ENCODE results near the gene ELFN1.

ELFN1 gene

DNA sequence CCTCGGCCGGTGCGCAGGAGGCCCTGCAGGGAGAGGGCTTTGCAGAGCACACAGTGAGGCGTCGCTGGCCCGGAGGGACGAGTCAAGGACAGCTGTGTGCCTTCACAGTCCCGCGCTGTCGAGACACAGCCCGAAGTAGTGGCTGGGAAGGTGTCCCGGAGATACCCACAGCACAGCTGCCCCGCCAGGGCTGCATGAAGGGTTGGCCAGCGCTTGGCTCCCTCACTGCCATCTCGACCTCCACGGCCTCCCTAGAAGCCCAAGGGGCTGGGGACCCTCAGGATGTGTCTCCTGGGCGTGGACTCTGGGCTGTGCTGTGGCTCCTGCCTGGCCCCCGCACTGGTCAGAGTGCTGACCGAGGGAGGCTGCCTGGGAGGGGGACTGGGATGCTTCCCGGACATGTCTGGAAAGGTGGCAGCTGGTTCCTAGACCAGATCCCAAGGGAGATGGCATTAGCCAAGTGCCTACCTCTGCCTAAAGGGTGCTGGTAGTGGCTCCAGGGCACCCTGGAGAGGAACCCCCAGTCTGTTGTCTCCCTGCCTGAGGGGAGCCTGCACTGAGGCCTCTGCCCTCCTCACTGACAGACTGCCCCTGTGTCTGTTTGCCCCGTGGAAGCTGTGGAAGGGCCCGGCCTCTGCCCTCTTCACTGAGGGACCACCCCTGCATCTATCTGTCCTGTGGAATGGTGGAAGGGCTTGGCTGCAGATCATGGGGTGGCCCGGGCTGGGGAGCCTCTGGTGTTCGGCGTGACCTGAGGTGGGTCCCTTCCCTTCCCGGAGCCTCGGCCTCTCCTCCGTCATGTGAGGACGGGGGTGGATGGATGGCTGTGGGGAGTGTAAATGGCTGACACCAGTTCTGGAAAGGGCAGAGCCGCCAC, 5.8 kb downstream of the ELFN1 start:
- DNase-seq (ENCODE audit: low read depth, low spot score) = no peak

DNA sequence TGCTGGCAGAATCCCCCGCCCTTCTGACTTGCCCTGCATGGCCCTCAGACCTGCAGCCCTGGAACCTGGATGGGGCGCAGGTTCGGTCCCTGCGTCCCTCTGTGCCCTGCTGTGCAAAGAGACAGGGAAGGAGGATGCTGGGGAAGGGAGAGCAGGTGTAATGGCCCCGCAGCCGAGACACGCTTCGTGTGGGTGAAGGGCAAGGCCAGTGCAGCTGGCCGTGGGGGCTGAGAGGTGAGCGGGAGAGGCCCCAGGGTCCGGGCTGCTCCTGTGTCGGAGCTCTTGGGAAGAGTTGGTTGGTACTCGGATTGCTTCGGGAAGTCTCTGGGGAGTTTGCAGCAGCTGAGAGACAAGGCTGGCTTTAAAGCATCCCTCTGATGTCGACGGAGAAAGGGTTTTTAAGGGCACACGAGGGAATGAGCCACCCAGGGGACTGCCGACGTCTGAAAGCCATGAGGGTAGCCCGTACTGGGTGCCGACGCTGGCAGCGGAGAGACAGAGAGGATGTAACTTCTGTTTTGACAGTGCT, 6.5 kb downstream of the ELFN1 start:
- no peak for DNase-seq (ENCODE audit: low read depth, low spot score)

DNA sequence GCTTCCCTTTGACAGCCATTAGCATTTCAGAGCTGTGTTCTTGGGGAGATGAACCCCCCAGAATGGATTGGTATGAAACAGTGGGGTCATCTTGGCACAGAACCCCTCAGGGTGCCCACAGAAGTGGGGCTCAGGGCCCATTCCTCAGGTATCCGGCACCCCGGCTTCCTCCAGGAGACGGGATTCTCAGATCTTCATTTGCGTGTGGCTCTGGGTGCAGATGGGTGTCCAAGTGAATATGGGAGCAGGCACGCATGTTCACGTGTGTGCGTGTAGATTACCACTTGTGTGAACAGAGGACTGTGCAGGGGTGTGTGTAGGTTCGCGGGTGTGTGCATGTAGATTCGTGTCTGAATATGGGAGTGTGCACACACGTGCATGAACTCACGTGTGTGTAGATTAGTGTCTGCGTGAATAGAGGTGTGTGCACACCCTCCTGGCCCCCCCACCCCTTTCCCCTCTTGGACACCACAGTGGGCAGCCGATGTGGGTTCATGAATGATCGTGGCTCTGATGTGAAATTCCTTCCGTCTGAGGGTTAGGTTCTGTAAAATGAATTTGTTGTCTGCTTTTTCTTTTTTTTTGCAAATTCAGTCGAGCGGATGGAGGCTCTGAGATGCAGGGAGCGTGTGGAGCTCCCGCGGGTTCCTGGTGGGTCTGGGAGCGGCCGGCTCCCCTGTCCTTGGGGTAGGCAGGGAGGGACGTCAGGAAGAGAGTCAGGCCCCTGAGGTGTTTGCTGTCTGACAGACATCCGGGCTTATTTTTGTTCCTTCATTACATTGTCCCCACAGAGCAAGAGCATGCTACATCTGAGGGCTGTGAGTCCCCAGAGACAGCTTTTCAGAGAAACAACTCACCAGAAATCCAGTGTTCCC, 7.4 kb downstream of the ELFN1 start:
- no peak for DNase-seq (ENCODE audit: low read depth, low spot score)

DNA sequence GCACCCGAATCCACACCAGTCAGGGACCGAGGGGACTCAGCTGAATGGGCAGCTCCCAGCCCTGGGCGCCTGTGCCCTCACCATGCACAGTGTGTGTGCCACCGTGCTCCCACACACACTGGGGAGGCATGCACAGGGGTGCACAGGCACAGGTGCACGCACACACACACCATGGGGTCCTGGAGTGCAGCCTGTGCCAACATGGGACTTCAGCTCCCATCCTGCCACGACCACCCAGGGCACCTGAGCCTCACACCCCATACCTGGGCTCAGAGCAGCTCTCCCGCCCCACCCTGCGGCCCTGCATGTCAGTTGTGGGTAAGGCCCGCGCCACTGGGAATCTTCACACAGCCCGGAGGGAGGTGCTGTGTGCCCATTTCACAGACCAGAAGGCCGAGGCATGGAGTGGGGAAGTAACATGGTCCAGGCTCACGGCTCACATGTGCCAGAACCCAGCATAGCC, 8.0 kb downstream of the ELFN1 start:
- DNase-seq (ENCODE audit: low read depth, low spot score) = no peak

DNA sequence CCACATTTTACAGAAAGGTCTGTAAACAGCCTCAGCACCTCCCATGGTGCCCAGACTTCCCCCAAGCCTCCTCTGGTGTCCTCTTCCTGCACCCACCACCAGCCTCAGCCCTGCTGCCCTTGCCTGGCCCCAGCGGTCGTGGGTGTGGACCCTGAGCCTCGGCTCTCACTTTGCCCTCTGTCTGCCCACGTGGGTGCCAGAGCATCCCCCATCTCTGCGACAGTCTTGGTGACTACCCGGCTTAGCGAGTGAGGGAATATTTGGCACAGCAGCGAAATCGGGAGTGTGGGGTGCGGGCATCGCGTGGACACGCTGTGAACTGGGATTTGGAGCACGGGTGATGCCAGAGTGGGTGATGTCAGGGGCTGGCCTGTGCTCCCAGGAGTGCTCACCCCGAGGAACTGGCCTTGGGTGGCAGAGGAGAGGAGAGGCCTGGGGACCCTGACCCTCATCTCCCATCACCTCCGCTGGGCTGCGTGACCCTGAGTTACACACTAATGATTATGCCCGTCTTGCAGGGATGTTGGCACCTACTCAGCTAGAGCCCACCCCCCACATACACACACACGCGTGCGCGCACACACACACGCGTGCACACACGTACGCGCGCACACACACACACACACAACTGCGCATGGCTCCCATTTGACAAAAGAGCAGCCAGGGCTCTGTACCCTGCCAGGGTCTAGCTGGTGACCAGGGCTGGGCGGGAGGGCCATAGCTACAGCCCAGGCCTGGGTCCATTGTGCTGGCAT, 8.7 kb downstream of the ELFN1 start:
- no peak for DNase-seq (ENCODE audit: low read depth, low spot score)

DNA sequence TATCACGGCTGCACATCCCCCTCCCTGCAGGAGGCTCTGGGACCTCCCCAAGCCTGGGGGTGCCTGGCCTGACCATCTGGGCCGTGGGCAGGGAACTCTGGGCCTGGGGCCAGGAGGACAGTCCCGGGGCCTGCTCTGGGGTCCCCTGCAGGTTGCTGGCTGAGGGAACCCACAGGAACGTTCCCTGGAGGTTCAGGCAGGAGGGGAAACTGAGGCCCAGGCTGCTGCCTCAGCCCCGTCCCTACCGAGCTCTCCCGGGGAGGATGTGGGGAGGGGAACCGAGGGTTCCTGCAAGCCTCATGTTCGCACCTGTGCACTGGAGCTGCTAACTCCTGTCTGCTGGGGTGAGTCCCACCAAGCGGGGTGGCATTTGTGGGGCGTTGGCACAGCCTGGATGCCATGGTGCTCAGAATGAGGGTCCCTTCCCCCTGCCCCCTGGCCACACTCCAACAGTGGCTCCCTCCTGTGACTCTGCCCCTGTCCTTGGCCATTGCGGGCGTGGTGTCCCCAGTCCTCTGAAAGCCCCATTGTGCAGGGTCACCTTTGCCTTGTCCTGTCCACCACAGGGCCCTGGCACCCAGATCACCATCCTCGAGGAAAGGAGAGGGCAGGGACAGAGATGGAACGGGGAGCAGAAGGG, 9.4 kb downstream of the ELFN1 start:
- no peak for DNase-seq (ENCODE audit: low read depth, low spot score)

DNA sequence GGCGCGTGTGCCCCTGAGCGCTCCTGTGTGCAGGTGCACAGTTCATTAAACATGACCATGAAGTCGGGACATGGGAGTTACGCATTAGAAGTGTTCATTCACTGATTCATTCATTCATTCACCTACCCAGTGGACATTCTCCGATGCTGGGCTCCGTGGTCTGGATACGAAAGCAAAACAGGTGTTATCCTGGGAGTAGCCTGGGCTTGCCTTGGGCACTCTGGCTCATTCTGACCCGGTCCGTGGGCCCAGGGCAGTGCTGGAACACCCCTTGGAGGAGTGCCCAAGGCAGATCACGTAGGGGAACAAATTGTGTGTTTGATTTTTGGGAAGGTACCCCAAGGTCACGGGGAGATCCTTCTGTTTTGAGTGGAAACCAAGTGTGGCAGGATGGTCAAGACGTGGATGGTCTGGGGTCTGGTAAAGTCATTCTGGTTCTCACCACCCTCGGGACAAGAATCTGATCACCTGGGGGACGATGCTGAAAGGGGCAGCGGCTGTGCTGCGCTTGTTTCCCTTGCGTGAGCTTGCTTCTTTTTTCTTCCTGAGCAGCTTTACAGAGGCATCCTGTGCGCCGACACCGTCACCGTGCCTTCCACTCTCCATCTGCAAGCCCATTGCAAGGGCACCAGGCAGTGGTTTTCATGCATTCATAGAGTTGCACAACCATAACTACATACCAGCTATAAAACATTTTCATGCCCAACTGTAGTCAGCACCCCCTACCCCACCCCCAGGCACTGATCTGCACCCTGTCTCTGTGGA, 10.1 kb downstream of the ELFN1 start:
- DNase-seq (ENCODE audit: low read depth, low spot score) = no peak

DNA sequence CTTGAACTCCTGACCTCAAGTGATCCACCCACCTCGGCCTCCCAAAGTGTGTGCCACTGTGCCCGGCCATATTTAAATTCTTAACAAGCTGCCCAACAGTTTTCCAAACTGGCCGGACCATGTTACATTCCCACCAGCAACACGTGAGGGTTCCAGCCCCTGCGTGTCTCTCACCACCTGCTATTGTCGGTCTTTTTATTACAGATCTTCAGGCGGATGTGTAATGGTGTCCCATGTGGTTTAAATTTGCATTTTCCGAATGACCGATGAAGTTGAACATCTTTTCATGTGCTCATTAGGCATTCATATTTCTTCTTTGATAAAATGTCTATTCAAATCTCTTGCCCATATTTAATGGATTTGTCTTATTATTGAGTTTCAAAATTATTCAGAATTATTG, 11.5 kb downstream of the ELFN1 start:
- no peak for DNase-seq (ENCODE audit: low read depth, low spot score)

DNA sequence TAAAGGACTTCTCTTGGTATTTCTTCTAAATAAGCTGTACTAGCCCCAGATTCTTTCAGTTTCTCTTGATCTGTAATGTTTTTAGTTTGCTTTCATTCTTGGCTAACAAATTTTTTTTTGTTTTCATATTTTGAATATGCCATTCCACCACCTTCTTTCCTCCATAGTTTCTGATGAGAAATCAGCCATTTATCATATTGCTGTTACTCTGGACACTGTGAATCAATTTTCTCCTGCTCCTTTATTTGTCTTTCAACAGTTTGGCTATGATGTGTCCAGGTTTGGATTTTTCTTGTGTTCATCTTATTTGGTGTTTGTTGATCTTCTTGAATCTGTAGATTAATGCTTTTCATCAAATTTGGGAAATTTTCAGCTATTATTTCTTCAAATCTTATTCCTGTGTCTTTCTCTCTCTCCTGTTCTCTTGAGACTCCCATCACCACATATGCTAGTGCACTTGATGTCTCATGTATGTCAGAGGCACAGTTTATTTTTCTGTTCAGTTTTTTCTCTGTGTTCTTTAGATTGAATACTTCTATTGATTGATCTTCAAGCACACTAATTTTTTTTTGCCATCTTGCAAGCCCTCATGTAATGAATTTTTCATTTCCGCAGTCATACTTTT, 15.0 kb downstream of the ELFN1 start:
- DNase-seq (ENCODE audit: low read depth, low spot score) = no peak

DNA sequence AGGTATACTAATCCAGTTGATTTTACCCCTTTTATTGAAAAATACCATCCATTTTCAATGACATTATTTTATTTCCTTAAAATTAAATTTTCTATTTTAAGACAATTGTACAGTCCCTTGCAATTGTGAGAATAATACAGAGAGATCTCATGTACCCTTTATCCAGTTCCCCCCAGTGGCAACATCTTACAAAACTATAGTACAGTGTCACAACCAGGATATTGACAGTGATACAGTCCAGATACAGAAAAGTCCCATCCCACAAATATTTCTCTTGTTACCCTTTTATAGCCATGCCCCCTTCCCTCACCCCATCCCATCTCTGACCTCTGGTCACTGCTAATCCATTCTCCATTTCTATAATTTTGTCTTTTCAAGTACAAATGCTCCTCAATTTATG, 18.5 kb downstream of the ELFN1 start:
- no peak for DNase-seq (ENCODE audit: low read depth, low spot score)

DNA sequence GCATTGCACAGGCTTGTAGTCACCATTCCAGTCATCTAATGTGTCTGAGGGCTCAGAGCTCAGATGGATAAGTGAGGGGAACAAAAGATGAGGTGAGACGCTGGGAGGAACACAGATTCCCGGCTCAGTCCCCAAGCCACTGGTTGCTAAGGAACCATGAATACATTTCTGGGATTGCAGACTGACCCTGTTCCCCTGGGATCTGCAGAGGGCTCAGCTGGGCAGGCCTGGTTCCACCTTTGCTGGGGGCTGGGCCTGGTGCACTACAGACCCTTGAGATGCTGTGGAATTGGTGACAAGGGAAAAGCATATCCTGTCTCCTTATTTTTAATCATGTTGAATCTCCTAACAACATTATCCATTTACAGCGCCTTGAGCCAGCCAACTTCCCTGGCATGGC, 19.2 kb downstream of the ELFN1 start:
- DNase-seq (ENCODE audit: low read depth, low spot score) = no peak

DNA sequence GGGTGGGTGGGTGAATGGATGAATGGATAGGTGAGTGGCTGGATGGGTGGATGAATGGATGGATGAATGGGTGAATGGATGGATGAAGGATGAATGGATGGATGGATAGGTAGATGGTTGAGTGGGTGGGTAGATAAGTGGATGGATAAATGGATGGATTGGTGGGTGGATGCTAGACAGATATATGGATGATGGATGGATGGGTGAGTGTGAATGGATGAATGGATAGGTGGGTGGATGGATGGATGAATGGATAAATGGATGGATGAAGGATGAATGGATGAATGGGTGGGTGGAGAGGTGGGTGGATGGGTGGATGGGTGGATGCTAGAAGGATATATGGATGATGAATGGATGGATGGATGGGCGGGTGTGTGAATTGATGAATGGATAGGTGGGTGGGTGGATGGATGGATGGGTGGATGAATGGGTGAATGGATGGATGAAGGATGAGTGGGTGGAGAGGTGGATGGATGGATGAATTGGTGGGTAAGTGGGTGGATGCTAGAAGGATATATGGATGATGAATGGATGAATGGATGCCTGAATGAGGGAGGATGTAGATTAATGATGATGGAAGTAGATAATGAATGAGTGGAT, 20.4 kb downstream of the ELFN1 start:
- DNase-seq (ENCODE audit: low read depth, low spot score) = no peak

DNA sequence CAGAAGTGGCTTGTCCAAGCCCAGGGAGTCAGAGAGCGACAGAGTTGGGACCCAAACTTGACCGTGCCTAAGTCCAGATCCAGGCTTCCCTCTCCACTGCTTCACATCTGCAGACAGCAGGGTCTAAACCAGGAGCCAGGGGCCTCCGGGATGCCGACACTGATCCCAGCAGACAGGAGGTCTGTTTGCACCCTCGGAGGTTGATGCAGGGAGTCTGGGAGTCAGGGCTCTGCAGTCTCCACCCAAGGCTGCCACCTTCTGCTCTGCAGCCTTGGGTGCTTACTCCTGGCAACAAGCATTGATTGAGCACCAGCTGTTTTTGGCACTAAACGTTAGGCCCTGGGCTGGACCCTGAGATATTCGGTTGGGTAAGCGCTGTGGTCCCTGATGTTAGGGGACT, 21.0 kb downstream of the ELFN1 start:
- no peak for DNase-seq (ENCODE audit: low read depth, low spot score)

DNA sequence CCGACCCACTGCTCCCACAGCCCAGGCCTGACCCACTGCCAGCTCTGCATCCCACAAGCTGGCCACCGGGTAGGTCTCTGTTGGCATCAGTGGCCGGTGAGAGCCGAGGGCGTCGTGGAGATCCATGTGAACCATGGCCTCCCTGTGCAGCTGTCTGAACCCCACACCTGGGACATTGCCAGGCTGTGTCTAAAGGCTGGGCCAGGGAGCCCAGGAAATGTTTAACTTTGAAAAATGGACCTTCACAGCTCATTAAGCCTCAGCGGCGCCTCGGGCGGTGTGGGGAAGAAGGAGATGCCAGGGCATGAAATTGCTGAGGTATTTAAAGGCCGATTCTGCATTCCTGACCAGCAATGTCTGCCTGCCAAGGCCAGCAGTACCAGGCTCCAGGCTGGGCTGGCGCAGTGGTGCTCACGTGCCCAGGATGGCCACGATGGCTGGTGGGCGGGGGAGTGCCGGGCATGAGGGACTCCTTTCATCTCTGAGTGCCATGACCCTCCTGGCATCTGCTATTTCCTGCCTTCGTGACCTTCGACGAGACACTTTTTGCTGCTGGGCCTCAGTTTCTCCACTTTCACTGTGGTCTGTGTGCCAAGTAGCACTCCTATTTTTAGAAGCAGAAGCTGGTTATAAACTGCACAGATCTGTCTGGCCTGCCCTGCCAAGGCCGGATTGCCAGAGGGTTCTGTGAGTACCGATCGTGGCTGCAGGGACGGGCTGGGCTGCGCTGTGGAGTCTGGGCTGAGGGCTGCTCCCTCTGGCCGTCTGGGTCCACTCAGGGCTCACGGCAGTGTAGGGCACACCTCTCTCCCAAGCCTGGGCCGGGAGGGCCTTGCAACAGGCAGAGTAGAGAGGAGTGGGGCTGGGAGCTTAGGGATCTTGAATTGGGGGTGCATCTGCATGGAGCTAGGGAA, 21.8 kb downstream of the ELFN1 start:
- no peak for DNase-seq (ENCODE audit: low read depth, low spot score)

DNA sequence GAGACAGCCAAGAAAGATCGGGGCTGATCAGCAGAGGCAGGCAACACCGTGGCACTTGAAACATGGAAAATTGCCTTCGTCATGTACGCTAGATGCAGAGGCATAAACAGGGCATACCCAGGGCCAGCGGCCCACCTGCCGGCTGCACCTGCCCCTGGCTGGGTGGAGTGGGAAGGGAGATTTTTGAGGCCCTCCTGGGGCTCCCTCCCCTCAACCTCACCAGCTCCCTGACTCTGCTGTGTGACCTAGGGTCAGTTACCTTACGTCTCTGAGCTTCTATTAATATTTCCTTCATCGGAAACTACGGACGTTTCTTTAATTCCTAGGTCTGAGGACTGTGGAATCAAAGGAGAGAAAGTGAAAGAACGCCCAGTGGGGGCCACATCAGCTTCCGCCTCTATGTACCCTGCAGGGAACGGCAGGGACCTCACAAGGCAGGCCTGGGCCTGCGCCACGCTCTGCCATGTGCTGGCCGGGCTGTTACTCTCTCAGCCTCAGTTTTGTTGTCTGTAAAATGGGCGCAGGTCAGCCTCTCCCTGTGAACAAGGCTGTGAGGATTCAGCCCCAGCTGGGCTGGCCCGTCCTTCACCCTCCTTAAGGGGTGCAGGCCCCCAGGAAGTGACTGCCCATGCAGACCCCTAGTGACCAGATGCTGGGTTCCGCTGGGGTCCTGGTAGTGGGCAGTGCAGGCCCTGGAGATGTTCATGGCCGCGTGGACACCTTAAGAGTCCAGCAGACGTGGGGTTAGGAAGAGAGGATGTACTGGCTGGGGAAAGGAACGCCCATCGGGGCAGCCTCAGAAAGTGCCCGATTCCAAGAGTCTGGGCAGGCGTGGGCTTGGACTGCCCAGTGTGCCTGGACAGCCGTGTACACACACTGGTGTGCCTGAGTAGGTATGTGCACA, 22.7 kb downstream of the ELFN1 start:
- no peak for DNase-seq (ENCODE audit: low read depth, low spot score)

DNA sequence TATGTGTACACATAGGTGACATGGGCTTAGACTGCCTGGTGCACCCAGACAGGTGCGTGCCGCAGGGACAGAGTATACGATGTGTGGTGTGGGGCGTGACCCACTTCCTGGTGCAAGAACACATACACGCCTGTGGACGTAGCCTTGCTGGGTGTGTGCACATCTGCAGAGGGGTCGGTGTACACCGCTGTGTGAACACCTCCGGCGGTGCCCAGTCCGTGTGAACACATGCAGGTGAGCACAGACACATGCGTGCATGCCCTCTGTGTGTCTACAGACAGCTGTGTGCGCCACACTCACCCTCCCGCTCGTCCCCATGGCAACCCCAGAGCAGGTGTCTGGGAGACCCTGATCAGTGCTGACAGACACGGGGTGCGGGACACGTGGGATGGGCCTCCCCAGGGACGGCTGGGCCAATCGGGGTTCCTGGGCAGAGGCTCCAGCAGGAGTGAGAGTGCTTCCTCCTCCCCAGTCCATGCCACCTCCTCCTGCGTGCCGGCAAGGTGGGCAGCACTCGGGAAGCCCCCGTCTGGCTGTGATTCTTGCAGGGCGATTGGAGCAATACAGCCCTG, 23.4 kb downstream of the ELFN1 start:
- DNase-seq (ENCODE audit: low read depth, low spot score) = no peak

DNA sequence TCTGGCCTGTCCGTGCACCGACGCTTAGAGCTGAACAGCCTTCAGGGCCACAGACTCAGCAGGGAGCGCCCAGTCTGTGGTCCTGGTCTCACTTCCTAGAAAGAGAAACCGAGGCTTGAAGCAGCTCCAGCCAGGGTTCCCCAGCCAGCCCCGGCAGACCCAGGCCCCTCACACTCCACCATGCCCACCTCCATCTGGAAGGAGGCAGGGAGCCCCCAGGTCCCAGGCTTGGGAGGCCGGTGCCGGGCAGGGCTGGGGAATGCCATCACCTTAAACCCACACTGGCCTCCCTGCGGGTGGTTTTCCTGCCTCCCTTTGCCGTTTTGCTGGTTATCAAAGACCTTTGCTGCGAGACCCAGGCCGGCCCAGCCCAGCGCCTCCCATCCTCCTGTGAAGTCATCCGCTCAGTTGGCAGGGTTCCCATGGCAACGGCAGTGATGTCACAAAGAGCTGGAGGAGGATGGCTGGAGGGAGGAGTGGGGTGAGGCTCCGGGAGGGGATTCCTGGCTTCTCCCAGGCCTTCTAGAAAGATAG, 24.0 kb downstream of the ELFN1 start:
- no peak for DNase-seq (ENCODE audit: low read depth, low spot score)
